SH-SY5Y (cell line): ENCODE data around the gene TMEM250.

Experiments
- GATA2 ChIP-seq: IDR thresholded peaks from 2 replicates; pipeline ENCODE4 v1.6.1; 2011; ENCODE audit warnings: mild to moderate bottlenecking, low read depth, low read length
- GATA3 ChIP-seq: IDR thresholded peaks from 2 replicates; pipeline ENCODE4 v1.6.1; 2011; ENCODE audit warnings: low read depth, mild to moderate bottlenecking, low read length, moderate library complexity

DNA sequence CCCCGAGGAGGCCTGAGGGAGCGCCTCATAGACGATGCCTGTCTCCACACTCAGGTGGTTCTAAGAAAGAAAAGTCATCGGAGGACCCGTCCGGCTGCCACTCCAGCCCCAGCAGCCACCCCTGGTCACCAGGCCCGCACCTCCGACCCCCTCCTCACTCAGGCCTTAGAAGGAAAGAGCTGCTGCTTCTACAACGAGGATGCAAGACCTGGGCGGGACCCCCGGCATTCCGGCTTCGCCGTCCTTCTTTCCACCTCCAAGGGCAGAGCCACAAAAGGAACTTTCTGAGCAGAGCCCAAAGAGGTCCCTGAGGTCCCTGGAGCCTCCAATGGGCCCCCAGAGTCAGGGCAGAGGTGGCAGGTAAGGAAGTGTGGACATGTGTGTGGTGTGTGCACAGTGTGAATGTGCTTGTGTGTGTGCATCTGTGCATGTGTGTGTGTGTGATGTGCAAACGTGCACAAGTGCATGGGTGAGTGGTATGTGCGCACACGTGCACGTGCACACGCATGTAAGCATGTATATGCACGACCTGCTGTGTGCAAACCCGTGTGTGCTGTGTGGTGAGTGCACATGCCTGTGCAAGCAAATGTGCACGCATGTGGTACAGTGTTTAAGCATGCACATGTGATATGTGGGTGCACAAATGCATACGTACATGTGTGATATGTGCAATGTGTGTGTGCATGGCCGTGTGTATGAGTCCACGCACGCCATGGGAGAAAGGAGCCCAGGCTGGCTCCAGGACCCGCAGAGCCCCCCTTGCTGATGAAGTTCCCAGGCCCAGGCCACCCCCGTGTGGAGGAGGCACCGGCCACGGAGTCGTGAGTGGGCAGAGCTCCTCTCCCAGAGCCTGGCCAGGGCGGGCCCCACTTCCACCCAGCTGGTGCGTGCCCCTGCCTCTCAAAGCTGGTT, 27.7 kb upstream of the TMEM250 start:
- TF ChIP-seq GATA2 (no peak), GATA3 (no peak)
